GM21619 (cell line): ENCODE measurements around the gene PLCB1.
"Not testable (repeated sequence)": the region's sequence is repeated elsewhere in the genome, so short reads cannot be mapped to it uniquely, and the experiment has no call there.

Source experiments
- ATAC-seq: cut with Tn5 transposase; IDR thresholded peaks from one replicate; pipeline ENCODE4 v1.9.1; 2021; ENCODE audit not compliant: unreplicated experiment

PLCB1 gene

DNA sequence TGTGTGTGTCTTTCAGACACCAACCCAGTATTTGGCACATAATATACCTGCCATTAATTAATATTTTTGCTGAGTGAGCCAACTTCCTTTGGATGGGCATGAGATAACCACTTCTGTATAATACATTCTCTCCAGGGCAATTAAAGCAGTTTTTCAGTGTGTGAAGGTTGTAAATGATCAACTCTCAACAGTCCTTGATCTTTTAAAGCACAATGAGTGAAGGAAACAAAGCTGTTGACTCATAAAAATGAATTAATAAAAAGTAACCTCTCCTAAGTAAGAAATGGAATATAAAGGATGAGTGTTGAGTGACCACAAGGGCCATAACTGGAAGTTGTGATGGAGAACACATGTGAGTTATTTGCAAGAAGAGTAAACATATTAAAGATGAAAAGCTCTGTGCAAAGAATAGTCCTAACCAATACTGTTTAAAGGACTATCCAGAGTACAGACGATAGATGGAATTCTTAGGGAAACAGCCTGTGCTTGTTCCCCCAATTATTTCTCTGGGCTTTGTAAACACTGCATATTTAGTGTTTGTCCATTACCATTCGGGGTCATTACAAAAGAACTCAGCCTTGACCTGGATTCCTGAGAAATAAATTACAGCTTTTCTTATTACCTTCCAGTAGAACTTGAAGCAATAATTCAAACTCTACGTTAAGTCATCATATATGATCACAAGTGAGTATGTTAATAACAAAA is 446.2 kb downstream of the PLCB1 start:
- no peak for ATAC-seq

DNA sequence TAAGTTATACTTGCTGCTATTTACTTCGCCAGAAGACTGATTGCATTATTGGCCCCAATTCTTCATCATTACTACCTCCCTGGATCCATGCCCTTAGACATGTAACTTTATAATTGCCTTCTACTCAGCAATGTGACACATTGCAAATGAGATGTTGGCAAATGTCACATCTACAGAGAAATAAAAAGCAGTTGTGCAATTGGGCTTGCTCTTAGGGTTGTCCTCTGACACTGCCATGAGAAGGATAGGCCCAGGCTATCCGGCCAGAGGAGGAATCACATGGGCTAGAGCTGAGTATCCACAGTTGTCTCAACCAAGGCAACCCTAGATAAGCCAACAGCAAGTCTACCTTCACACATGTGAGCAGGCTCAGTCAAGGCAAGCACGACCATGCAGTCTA is 447.0 kb downstream of the PLCB1 start:
- ATAC-seq = no peak

DNA sequence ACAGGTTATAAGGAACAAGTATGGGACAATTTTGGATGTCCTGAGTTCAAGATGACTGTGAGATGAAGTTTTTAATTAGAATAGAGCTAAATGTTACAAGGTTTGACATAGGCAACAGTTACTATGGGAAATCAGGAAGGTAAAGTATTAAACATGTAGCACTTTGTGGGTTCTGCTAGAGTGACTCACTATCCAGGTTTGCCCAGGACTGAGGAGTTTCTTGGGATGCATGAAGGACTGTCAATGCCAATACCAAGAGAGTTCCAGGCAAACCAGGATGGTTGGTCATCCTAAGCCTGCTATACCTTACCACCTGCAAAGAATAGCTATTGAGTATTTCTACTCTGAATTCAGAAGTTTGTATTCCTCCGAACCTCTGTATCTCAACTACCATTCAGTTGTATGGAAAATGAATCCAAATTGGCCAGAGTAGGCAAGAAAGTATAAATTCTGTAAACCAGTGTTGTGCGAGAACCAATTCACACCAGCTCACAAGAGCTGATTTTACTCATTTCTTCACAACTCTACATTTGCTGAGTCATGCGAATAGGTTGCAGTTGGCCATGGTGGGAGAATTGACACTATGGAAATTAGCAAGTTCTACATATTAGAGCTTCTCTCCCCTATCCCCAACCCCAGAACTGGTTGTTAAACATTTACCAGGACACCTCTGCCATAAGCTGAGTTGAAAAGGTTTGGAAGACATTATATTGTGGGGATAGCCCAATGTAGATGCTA is 449.5 kb downstream of the PLCB1 start:
- no peak for ATAC-seq

DNA sequence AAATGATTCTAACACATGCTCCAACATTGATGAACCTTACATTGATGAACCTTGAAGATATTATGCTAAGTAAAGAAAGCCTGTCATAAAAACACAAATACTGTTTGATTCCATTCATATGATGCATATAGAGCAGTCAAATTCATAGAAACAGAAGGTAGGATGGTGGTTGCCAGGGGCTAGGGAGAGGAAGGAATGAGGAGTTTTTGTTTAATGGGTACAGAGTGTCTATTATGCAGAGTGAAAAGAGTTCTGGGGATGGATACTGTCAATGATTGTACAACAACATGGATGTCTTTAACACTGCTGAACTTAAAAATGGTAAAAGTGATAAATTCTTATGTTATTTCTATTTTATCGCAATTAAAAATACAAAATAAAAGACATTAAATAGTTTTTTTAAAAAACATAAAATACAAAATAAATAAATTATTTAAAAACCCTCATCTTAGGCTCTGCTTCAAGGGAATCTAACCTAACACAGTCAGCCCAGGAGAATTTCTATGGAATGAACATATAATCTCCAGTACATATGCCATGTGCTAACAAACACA is 451.0 kb downstream of the PLCB1 start:
- no peak for ATAC-seq

DNA sequence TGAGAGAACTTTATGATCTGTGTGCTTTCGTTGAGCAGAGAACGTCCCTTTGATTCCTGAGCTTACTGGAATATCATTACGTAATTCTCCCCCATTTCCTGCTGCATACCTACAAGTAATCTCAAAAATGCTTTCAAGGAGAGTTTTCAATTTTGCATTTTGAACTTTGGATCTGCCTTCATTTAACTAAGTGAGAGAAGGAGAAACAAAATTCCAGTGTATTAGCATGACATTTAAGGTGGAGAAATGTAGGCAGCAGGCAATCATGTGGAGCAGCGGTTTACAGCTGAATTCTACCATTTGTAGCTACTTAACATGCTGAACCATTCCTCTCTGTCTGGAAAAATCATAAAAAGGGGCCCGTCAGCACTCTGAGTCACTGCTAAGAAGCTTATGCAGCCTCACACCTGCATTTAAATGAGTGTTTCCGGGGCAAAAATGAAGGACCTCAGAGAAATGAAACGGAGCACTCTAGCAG is 451.5 kb downstream of the PLCB1 start:
- ATAC-seq = no peak

DNA sequence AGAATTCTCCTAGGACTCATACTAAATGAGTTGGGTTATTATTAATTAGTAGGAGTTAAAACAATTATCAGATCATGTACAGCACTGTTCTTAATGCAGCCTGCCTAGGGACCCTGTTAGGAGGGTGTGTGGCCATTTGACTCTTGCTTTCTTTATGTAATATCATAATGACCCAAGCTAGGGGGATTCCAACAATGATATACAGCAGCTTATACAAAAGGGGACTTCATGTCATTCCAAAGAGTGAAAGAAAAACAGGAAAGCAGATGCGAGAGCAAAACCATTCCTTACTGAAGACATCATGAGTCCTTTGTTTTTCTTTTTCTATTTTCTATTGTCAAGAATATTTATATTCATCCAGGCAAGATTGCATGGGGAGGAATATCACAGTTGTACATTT is 455.2 kb downstream of the PLCB1 start:
- ATAC-seq = no peak

DNA sequence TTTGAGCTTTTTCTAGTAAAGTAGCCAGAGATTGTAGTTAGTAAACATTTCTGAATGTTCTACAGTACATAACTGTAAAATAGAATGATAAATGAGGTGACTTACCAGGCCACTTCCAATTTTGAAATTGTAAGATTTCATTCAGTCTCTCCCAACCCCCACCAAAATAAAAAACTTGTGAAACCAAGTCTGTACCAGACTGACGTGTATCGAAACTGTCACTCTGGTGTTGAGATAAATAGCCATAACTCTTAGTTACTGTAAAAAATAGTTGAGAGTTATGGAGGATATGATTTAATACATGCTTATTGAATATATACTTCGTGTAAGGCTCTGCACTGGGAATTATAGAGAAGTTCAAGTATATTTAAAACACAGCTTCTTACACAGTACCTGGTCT is 455.7 kb downstream of the PLCB1 start:
- no peak for ATAC-seq

DNA sequence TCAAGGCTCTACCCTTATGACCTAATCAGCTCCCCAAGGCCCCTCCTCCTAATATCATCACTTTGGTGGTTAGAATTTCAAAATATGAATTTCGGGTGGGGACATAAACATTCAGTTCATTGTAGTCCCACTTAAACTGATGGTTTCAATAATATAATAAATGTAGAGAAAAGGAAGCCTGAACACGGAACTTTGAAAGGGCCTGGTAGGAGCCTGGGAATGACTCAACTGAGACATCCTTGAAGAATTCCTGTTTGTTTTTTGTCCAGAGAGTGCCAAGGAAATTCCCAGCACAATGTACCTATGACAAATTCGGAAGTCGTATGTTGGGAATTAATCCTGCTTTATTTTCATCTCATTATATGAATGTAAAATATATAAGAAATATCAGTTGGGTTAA is 457.9 kb downstream of the PLCB1 start:
- no peak for ATAC-seq

DNA sequence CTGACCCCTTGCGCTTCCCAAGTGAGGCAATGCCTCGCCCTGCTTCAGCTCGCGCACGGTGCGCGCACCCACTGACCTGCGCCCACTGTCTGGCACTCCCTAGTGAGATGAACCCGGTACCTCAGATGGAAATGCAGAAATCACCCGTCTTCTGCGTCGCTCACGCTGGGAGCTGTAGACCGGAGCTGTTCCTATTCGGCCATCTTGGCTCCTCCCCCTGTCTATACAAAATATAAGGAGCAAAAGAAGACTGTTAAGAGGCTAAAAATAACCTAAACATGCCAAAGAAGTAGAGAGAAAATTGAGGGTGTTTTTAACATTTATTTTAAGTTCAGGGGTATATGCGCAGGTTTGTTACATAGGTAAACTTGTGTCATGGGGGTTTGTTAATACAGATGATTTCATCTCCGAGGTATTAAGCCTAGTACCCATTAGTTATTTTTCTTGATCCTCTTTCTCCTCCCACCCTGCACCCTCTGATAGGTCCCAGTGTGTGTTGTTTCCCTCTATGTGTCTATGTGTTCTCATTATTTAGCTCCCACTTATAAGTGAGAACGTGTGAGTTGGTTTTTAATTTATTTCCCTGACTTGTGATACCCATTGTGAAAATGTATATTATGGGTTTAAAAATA is 469.0 kb downstream of the PLCB1 start:
- ATAC-seq = not testable (repeated sequence)

DNA sequence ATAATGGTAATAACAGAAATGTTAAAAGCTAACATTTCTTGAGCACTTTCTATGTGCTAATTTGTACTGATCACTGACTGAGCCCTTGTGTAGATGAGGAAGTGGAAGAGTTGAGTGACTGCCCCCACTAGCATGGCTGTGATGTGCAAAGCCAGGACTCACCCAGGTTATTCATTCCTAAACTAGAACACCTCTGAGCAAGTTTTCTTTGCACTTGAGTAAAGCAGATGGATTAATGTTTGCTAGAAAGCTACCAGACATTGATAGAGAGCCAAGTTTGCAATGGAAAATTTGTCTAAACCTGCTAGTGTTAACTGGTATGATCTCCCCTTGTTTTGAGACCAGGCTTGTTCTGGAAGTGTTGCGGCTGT is 469.5 kb downstream of the PLCB1 start:
- ATAC-seq = peak; percentile 88

DNA sequence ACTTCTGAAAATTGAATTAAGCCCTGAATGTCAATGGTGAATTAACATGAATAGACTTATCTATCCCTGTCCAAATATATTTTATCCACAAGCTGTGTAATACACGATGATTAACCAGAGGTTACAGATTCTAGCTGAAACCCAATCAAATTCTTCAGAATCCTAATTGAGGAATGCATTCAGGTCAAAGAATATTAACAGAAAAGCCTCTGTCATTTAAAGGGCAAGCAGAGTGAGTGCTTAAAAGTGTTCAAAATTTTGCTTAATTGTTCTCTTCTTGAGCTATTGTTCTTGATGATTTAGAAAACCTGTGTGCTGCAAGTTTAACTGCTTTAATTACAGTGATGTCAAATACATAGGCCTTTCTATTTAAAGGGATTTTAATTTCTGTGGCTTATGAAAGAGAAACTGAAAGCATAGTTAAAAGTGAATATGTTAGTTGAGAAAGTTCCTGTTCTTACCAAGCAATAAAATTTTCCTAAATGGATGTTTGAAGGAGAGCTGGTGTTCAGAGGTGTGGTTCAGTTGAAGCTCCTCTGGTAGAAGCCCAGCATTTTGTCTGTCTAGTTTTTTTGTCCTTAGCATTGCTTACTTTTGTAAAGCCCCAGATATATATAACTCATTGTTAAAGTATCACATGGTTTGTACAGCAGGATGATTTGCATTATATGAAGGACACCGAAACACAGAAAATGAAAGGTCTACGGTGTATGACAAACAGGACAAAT is 470.5 kb downstream of the PLCB1 start:
- peak; percentile 81 for ATAC-seq

DNA sequence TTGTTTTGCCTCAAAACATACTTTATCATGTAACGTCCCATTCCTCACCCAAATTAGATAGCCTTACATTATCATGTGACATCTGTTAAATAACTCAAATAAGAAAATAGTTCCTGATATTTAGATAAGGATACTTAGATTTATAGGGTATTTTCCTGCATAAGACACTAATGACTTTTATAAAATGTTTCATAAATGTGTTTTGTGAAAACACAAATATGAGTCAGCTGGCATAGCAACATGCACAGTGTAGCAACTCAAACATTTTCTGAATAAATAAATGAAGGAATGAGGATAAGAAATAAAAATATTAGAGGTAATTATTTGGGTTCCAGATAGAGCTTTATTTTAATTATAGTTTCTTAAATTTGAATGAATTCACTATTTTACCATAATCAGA is 476.4 kb downstream of the PLCB1 start:
- no peak for ATAC-seq

DNA sequence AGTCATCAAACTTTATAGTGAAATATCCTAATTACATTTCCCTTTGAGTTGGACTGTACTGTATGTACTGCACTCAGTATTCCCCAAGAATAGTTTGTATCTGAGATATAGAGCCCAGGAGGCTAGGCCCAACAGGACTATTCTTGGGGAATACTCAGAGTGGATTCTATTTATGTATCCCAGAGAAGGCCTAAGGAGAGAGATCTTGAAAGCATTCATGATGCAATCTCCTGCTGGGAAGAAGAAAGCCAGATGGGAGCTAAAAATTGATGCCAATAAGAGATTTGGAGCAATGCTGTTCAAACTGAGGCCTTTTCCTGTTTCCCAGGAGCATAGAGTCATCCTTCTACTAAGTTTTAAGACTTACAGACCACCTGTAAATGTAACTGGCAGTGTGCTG is 484.7 kb downstream of the PLCB1 start:
- no peak for ATAC-seq

DNA sequence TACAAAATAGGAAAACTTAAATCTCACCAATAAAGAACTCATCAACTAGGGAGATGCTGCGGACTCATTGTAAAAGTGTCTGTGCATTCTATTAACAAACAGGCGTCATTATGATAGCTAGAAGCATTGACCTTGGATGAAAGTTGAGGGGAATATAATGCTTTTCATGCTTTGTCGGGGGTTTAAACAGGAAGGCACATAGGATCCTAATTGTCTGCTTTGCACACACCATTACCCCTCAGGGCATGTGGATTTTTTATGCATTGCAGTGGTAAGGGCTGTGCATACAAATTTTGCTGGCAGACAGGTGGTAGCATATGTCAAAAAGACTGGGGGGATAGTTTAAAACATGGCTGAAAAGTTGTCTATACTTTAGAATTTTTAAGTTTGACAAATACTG is 488.9 kb downstream of the PLCB1 start:
- no peak for ATAC-seq

DNA sequence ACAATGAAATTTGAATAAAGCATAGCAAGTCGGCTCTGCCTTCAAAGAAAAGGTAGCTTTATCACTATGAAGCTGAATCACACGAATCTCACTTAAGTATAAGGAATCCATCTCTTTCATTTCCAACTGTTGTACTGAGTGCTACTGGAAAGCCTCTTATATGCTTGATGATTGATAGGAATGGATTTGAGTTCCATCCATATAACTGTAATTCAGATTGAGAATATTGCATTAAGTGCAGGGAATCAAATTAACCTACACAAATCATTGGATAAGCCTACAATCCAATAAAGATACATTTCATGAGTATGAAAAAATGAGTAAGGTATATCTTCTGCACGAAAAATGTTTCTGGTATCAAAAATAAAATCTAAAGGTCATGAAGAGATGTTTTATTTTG is 492.0 kb downstream of the PLCB1 start:
- no peak for ATAC-seq

DNA sequence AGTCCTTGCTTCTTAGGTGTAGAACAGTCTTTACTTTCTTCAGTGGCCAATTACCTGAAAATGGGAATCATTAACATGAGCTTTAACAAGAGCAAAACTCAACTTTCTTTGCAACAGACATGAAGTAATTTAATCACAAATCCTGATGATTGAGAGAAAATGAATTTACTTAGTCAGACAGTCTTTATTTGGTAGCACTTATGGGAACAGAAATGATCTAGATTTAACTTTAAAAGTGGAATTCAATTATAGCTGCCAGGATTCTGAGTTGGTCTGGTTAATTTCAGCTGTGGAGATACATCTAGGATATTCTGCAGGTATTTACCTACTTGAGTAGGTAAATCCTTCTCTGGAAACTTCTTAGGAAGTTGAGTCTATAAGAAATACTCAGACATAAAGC is 492.6 kb downstream of the PLCB1 start:
- no peak for ATAC-seq

DNA sequence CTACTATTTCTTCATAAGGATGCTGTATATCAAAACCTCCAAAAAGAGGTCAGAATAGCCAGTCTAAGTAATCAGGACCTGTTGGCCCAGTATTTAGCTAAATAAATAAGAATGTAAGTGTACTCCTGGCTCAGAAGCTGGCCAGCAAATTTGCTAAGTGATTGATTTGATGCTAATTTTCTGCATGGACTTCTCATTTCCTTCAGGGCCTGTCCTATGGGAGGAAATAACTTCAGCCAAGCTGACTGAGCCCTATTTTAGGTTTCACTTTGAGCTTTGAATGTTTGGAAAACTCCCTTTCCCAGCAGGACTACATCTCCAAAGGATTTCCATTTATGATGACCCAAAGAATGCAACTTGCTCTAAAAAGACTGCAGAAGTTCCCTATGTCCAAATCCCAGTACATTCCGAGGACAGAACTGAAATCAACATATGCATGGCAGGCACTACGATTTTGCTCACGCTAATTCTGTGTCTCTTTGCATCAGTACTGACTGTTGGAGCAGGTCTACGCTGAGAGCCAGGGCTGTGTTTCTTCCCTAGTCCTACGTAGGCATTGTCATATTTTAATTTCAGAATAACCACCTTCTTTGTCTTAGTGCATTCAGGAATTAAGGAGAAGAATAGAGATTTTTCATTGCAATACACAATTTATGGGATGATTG is 495.4 kb downstream of the PLCB1 start:
- ATAC-seq = no peak

DNA sequence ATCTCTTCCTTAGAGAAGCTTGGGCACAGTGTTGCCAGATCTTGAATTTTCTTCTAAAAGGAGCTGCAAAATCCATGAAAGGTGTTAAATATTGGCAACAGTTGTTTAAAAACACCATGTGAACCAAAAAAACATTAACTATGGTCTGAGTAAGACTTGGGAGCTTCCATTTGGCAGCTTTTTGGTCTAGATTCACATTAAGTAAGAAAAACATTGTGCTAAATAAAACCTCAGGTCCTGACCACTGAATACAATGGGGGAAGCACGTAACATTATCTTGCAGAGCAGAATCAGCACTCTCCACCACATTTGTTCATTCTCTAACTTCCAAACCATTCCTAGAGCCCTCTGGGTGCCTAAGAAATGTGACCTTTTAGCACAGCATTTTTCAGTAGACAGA is 499.2 kb downstream of the PLCB1 start:
- ATAC-seq = no peak

DNA sequence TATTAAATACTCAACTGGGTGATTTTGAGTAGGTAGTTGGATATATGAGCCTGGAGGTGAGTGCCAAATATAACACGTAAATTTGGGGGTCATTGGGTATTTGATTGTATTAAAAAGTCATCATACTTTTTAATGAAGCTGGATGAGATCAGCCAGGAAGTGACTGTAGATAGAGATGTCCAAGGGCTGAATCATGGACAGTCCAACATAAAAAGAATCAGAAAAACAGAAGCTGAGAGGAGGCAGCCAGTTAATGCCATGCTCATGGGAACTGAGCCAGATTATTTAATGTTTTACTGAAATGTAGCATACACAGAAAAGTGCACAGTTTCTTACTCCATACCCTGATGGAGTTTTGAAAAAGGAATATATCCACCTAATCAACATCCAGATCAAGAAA is 501.3 kb downstream of the PLCB1 start:
- ATAC-seq = no peak

DNA sequence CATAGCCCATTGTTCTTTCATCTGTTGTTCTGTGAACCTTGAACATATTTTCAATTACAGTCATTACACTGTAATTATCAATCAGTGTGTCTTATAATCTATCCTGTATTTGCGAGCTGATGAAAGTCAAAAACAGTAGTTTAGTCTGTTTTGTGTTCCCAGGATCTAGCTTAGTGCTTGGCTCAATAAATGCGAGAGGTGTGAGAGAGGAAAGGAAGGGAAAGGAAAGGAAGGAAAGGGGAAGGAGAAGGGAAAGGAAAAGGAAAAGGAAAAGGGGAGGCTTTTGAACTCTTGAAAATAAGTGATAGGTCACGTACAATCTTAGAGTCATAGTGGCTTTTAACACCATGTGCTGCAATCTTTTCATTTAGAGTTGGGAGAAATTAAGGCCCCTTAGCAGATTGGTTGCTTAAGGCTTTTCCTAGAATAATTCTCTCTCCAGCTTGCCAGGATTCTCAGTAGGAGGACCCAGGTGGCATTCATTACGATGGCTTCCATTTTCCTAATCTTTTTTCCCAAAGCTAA is 503.0 kb downstream of the PLCB1 start:
- ATAC-seq = no peak

DNA sequence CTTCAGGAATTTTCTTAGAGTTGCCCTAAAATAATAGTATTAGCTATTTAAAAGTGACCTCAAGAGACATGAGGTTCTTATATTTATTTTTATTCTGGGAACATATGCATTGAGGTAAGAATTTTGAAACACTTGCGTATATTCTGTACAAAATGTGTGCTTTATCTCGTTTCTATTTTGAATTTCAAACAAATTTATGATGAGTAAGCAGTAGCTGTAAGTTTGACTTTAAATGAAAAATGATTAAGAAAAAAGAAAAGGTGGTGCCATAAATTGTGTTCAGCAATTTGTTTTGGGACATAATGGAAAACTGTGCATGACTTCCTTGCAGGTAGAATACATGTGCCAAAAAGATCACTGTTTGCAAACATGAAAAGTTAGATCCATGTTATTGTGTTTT is 503.8 kb downstream of the PLCB1 start:
- no peak for ATAC-seq
